ENCODE data around the gene PDE11A. TPM values are rescaled to one million over a fixed set of nuclear protein-coding genes. Genes with fewer than 3 reads are reported as not detected.

Gene PDE11A
- total and polyA plus RNA-seq, 8 donors, result 0.28 to 5.0 (median 1.7) TPM

- no peak for TF ChIP-seq CTCF (IDR thresholded peaks at IDR 0.05)
- Histone ChIP-seq H3K9me3 (no peaks in the 10 kb centered on the region), H3K4me1 (no peaks in the 10 kb centered on the region), H3K27ac (no peak overlapping the region), H3K27me3 (no peaks in the 10 kb centered on the region), H3K36me3 (no peaks in the 10 kb centered on the region), H3K4me3 (no peak overlapping the region)
- intact Hi-C loops (cut with DNase I), result loop anchor here in 1 of 3 donors (10.0 kb wide), 1 partner anchor 372 kb away; no protein-coding TSS in a partner anchor
- FAIRE-seq, result no peak
- WGBS, 2 donors, result 87 to 88% methylated on average over 1 of the region's 1 CpG
- no peak for DNase-seq
- ATAC-seq, result no peak
Observed at GRCh38 chr2:177716484-177716883, 356.1 kb downstream of the PDE11A start.

DNA sequence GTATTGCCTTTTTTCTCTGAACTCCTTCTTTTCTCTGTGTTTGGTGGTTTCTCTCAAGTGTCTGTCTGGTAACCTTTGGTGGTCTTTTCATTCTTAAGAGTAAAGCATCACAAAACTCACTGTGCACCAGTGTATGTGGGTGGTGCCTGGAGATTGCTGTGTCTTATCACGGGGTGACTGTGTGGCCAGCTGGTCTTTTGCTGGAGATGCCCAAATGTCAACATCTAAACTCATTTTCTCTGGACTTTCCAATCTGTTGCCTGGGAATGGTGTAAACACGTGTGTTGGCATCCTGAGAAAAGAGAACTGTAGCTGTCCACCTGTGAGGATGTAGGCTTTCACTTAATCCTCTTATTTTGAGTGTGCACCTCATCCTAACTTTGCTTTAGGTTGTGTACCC is 356.8 kb downstream of the PDE11A start:
- Histone ChIP-seq H3K27me3 (no peaks in the 10 kb centered on the region), H3K27ac (no peak overlapping the region), H3K9me3 (no peaks in the 10 kb centered on the region), H3K36me3 (no peaks in the 10 kb centered on the region), H3K4me1 (no peaks in the 10 kb centered on the region), H3K4me3 (no peak overlapping the region)
- TF ChIP-seq CTCF (IDR thresholded peaks at IDR 0.05), result no peak
- DNase-seq, result no peak
- WGBS, 2 donors, result 71 to 72% methylated on average over 2 of the region's 2 CpGs
- intact Hi-C loops (cut with DNase I), result loop anchor here in 1 of 3 donors (10.0 kb wide), 1 partner anchor 371 kb away; no protein-coding TSS in a partner anchor
- no peak for FAIRE-seq
- no peak for ATAC-seq

DNA sequence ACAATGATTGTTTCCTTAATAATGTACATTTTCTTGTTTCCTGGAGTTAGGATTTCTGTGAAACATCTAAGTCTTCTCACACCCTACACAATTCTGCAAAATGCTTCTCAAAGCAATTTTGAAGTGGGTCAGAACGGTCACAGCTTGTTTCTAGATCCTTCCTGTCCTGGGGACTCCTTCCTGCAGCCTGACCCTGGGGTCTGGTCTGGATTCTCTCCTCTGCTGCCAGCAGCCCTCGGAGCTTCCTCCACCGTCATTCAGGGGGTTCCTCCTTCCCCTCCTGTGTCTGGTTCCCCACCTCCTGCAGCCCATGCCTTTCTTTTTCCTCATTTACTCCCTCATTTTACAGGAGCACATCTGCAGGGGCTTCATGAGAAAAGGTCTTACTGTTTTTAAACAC is 357.9 kb downstream of the PDE11A start:
- ATAC-seq (no peak), FAIRE-seq (no peak), DNase-seq (no peak)
- no peak for TF ChIP-seq CTCF (IDR thresholded peaks at IDR 0.05)
- no peaks in the 10 kb centered on the region for H3K27me3 ChIP-seq
- no peaks in the 10 kb centered on the region for H3K4me1 ChIP-seq
- no peak overlapping the region for H3K27ac ChIP-seq
- intact Hi-C loops (cut with DNase I), result loop anchor here in 1 of 3 donors (10.0 kb wide), 1 partner anchor 370 kb away; no protein-coding TSS in a partner anchor
- H3K9me3 ChIP-seq, result no peaks in the 10 kb centered on the region
- WGBS, 2 donors, result 77 to 78% methylated on average over 3 of the region's 3 CpGs
- H3K36me3 ChIP-seq, result no peaks in the 10 kb centered on the region
- H3K4me3 ChIP-seq, result no peak overlapping the region

DNA sequence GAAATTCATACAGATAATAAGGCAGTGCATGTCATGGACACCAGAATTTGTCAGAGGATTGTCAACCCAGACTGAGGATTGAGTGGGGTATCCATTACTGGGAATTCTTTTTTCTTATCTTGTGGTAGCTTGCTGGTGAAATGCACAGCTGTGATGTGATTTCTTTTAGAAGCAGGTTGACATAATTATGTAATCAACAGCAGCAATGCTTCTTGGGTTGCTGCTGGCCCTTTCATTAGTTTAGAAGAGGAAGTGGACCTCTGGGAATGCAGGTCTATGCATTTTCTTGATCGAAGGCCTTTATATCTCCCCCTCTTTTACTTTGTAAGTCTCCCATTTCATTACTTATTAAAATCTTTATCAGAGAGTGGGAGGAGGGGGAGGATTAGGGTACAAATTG is 360.1 kb downstream of the PDE11A start:
- no peak overlapping the region for H3K4me3 ChIP-seq
- DNase-seq, result no peak
- intact Hi-C loops (cut with DNase I), result loop anchor here in 1 of 3 donors (10.0 kb wide), 1 partner anchor 368 kb away; no protein-coding TSS in a partner anchor
- WGBS, 2 donors, result 30% methylated on average over 1 of the region's 1 CpG
- no peak for FAIRE-seq
- H3K36me3 ChIP-seq, result no peaks in the 10 kb centered on the region
- H3K4me1 ChIP-seq, result no peaks in the 10 kb centered on the region
- ATAC-seq, result no peak
- no peaks in the 10 kb centered on the region for H3K27me3 ChIP-seq
- H3K27ac ChIP-seq, result no peak overlapping the region
- TF ChIP-seq CTCF (IDR thresholded peaks at IDR 0.05), result no peak
- H3K9me3 ChIP-seq, result no peaks in the 10 kb centered on the region

DNA sequence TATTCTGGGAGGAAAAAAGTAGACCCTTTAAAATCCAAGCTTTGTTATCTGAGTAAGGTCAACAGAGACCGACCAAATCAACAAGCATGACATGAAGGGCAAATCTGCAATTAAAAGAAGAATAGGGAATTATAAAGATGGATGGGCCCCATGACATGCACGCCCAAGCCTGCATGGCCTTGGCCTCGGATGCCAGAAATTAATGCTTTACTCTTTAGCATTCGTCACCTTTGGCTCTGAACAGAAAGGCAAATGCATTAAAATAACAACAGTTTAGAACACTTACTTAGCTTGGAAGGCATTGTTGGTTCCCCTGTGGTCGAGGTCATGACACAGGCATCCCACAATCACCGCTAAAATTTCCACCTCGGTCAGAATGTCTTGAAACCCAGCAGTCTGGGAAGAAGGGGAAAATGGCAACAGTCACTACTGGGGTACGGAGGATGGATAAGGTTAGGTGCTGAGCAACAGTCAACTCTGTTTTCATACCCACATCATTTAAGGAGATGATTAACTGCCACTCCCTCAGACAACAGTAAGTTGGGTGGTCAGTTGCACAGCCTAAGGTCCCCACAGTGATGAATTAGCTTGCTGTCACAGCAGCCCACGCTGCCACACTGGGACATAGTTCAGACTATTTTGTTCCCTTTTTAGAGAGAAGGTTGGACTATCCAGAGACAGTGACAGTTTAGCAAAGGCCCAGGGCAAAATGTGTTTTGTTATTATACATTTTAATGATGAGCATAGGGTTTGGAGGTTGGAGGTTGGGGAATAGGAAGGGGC is 360.9 kb downstream of the PDE11A start:
- FAIRE-seq, result no peak
- WGBS, 2 donors, result 77 to 80% methylated on average over 9 of the region's 9 CpGs
- TF ChIP-seq CTCF (IDR thresholded peaks at IDR 0.05), result no peak

More for the DNA sequence above, 360.9 kb downstream of the PDE11A start:
- H3K36me3 ChIP-seq, result no peaks in the 10 kb centered on the region
- DNase-seq, result no peak
- no peaks in the 10 kb centered on the region for H3K27me3 ChIP-seq
- H3K9me3 ChIP-seq, result no peaks in the 10 kb centered on the region
- H3K4me1 ChIP-seq, result no peaks in the 10 kb centered on the region
- ATAC-seq, result no peak
- H3K27ac ChIP-seq, result no peak overlapping the region
- intact Hi-C loops (cut with DNase I), result loop anchor here in 1 of 3 donors (10.0 kb wide), 1 partner anchor 367 kb away; no protein-coding TSS in a partner anchor
- no peak overlapping the region for H3K4me3 ChIP-seq

All from pancreas (tissue), 10 donors.